ENCODE data around the gene APEX2.

GRCh38 chrX:55008571-55009358, 8.6 kb downstream of the APEX2 start:
- TF ChIP-seq, protein P1, sequence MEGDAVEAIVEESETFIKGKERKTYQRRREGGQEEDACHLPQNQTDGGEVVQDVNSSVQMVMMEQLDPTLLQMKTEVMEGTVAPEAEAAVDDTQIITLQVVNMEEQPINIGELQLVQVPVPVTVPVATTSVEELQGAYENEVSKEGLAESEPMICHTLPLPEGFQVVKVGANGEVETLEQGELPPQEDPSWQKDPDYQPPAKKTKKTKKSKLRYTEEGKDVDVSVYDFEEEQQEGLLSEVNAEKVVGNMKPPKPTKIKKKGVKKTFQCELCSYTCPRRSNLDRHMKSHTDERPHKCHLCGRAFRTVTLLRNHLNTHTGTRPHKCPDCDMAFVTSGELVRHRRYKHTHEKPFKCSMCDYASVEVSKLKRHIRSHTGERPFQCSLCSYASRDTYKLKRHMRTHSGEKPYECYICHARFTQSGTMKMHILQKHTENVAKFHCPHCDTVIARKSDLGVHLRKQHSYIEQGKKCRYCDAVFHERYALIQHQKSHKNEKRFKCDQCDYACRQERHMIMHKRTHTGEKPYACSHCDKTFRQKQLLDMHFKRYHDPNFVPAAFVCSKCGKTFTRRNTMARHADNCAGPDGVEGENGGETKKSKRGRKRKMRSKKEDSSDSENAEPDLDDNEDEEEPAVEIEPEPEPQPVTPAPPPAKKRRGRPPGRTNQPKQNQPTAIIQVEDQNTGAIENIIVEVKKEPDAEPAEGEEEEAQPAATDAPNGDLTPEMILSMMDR (IDR thresholded peaks at IDR 0.05): no peak
- TF ChIP-seq POLR2A (IDR thresholded peaks at IDR 0.05): no peak
